CD4-positive, alpha-beta T cell treated with Interleukin-17A for 4 hours (primary cell): Measurements from ENCODE around the gene EFHC1.

Experiments used
- DNase-seq: peaks from one replicate; pipeline ENCODE4 v3.0.0-alpha.2; 2020; ENCODE audit warnings: mixed read lengths

Gene EFHC1

GRCh38 chr6:52504782-52505136 lies 84.6 kb downstream of the EFHC1 start:
- no peak for DNase-seq

GRCh38 chr6:52505726-52506409 lies 85.7 kb downstream of the EFHC1 start:
- no peak for DNase-seq

GRCh38 chr6:52506476-52506875 lies 86.3 kb downstream of the EFHC1 start:
- DNase-seq, result no peak

- no peak for DNase-seq
These were observed 87.6 kb downstream of the EFHC1 start for GRCh38 chr6:52507557-52508260.

GRCh38 chr6:52508261-52508739 lies 88.2 kb downstream of the EFHC1 start:
- no peak for DNase-seq

GRCh38 chr6:52509281-52510212 lies 89.4 kb downstream of the EFHC1 start:
- DNase-seq, result no peak

GRCh38 chr6:52510213-52510562 lies 90.0 kb downstream of the EFHC1 start:
- no peak for DNase-seq

GRCh38 chr6:52511163-52511562 lies 91.0 kb downstream of the EFHC1 start:
- no peak for DNase-seq

GRCh38 chr6:52511572-52512151 lies 91.5 kb downstream of the EFHC1 start:
- DNase-seq, result no peak

GRCh38 chr6:52512199-52512598 lies 92.1 kb downstream of the EFHC1 start:
- DNase-seq, result no peak

- no peak for DNase-seq
These were observed 93.3 kb downstream of the EFHC1 start for GRCh38 chr6:52513464-52513863.

- DNase-seq, result no peak
These were observed 93.8 kb downstream of the EFHC1 start for GRCh38 chr6:52513896-52514295.

GRCh38 chr6:52514514-52514913 lies 94.4 kb downstream of the EFHC1 start:
- no peak for DNase-seq

- no peak for DNase-seq
These were observed 95.2 kb downstream of the EFHC1 start for GRCh38 chr6:52515219-52515960.

GRCh38 chr6:52516269-52516668 lies 96.1 kb downstream of the EFHC1 start:
- no peak for DNase-seq

- DNase-seq, result no peak
These were observed 96.8 kb downstream of the EFHC1 start for GRCh38 chr6:52516943-52517342.

GRCh38 chr6:52517502-52518278 lies 97.5 kb downstream of the EFHC1 start:
- DNase-seq, result peak; percentile 14

GRCh38 chr6:52518279-52518945 lies 98.3 kb downstream of the EFHC1 start:
- no peak for DNase-seq

GRCh38 chr6:52519618-52520017 lies 99.5 kb downstream of the EFHC1 start:
- DNase-seq, result no peak

GRCh38 chr6:52522151-52522626 lies 102.0 kb downstream of the EFHC1 start:
- DNase-seq, result no peak

GRCh38 chr6:52522655-52523054 lies 102.5 kb downstream of the EFHC1 start:
- DNase-seq, result no peak
